HAP-1 (cell line): ENCODE results near the gene FBXO24.
"Not testable (repeated sequence)": the region's sequence is repeated elsewhere in the genome, so short reads cannot be mapped to it uniquely, and the experiment has no call there.

ENCODE experiments used
- DNase-seq, 2 experiments: peaks; one replicate each; pipeline ENCODE4 v3.0.0-alpha.2; 2016 to 2020; ENCODE audit warnings: low spot score in 2 of 2
- H3K27me3 ChIP-seq: fragments of 250-450 bp; sonication (Bioruptor Pico); 2 replicates; pipeline ENCODE4 v1.5.1; 2020; ENCODE audit warnings: low read depth, mild to moderate bottlenecking, moderate library complexity
- H3K36me3 ChIP-seq: fragments of 250-450 bp; sonication (Bioruptor Pico); replicated peaks from 2 replicates; pipeline ENCODE4 v1.5.1; 2020; ENCODE audit warnings: mild to moderate bottlenecking
- H3K4me1 ChIP-seq: fragments of 250-450 bp; sonication (Bioruptor Pico); 2 replicates; pipeline ENCODE4 v1.5.1; 2020; ENCODE audit warnings: mild to moderate bottlenecking
- H3K4me3 ChIP-seq: fragments of 250-450 bp; sonication (Bioruptor Pico); 2 replicates; pipeline ENCODE4 v1.5.1; 2020; ENCODE audit warnings: mild to moderate bottlenecking, moderate library complexity
- H3K9me3 ChIP-seq: fragments of 250-450 bp; sonication (Bioruptor Pico); 2 replicates; pipeline ENCODE4 v1.5.1; 2020; ENCODE audit warnings: mild to moderate bottlenecking, moderate library complexity
- in situ Hi-C: fragments of 300-500 bp; cut with MboI; formaldehyde crosslinking; loops from 3 replicates; pipeline ENCODE4 v1.14.3; 2020; ENCODE audit warnings: low sequenced_read_pairs, inconsistent platforms, mixed read lengths

The FBXO24 gene

GRCh38 chr7:100546129-100546925 lies 39.8 kb upstream of the FBXO24 start:
- no peak for DNase-seq
- in situ Hi-C loops = no loop called here
- Histone ChIP-seq H3K36me3 (peaks cover 8% of the 10 kb centered on the region), H3K9me3 (no peaks in the 10 kb centered on the region), H3K4me1 (peaks cover 15% of the 10 kb centered on the region), H3K4me3 (no peak overlapping the region), H3K27me3 (no peaks in the 10 kb centered on the region)

- Histone ChIP-seq H3K4me3 (no peak overlapping the region), H3K36me3 (peaks cover 8% of the 10 kb centered on the region), H3K9me3 (no peaks in the 10 kb centered on the region), H3K4me1 (peaks cover 11% of the 10 kb centered on the region), H3K27me3 (no peaks in the 10 kb centered on the region)
- in situ Hi-C loops = no loop called here
- DNase-seq = no peak
Observed at GRCh38 chr7:100546926-100547800, 39.0 kb upstream of the FBXO24 start.

GRCh38 chr7:100547872-100548271 lies 38.3 kb upstream of the FBXO24 start:
- H3K27me3 ChIP-seq = no peaks in the 10 kb centered on the region
- no peak for DNase-seq
- no peaks in the 10 kb centered on the region for H3K9me3 ChIP-seq
- peaks cover 8% of the 10 kb centered on the region for H3K4me1 ChIP-seq
- H3K36me3 ChIP-seq = peaks cover 8% of the 10 kb centered on the region
- no peak overlapping the region for H3K4me3 ChIP-seq
- in situ Hi-C loops = no loop called here

- in situ Hi-C loops, H3K9me3 ChIP-seq, H3K4me3 ChIP-seq, H3K27me3 ChIP-seq, DNase-seq, H3K4me1 ChIP-seq, H3K36me3 ChIP-seq: not testable (repeated sequence)
Observed at GRCh38 chr7:100548446-100548845, 37.7 kb upstream of the FBXO24 start.

- Histone ChIP-seq H3K9me3 (no peaks in the 10 kb centered on the region), H3K4me3 (no peak overlapping the region), H3K36me3 (peaks cover 18% of the 10 kb centered on the region), H3K4me1 (no peaks in the 10 kb centered on the region), H3K27me3 (no peaks in the 10 kb centered on the region)
- in situ Hi-C loops = no loop called here
- no peak for DNase-seq
Observed at GRCh38 chr7:100552532-100552931, 33.6 kb upstream of the FBXO24 start.

- H3K36me3 ChIP-seq = peaks cover 18% of the 10 kb centered on the region
- in situ Hi-C loops = no loop called here
- H3K9me3 ChIP-seq = no peaks in the 10 kb centered on the region
- no peaks in the 10 kb centered on the region for H3K4me1 ChIP-seq
- H3K4me3 ChIP-seq = no peak overlapping the region
- no peak for DNase-seq
- no peaks in the 10 kb centered on the region for H3K27me3 ChIP-seq
Observed at GRCh38 chr7:100553032-100553431, 33.1 kb upstream of the FBXO24 start.

GRCh38 chr7:100555701-100556100 lies 30.4 kb upstream of the FBXO24 start:
- in situ Hi-C loops = no loop called here
- Histone ChIP-seq H3K36me3 (peaks cover 13% of the 10 kb centered on the region), H3K27me3 (no peaks in the 10 kb centered on the region), H3K4me1 (no peaks in the 10 kb centered on the region), H3K9me3 (no peaks in the 10 kb centered on the region), H3K4me3 (no peak overlapping the region)
- DNase-seq = no peak

GRCh38 chr7:100556541-100556940 lies 29.6 kb upstream of the FBXO24 start:
- no peak for DNase-seq
- Histone ChIP-seq H3K4me3 (no peak overlapping the region), H3K27me3 (no peaks in the 10 kb centered on the region), H3K9me3 (no peaks in the 10 kb centered on the region), H3K36me3 (peaks cover 13% of the 10 kb centered on the region), H3K4me1 (no peaks in the 10 kb centered on the region)
- in situ Hi-C loops = no loop called here

GRCh38 chr7:100559127-100559526 lies 27.0 kb upstream of the FBXO24 start:
- Histone ChIP-seq H3K36me3 (peaks cover 16% of the 10 kb centered on the region), H3K9me3 (no peaks in the 10 kb centered on the region), H3K4me3 (no peak overlapping the region), H3K4me1 (no peaks in the 10 kb centered on the region), H3K27me3 (no peaks in the 10 kb centered on the region)
- DNase-seq = no peak
- in situ Hi-C loops = no loop called here

GRCh38 chr7:100561491-100562194 lies 24.5 kb upstream of the FBXO24 start:
- Histone ChIP-seq H3K27me3 (no peaks in the 10 kb centered on the region), H3K9me3 (no peaks in the 10 kb centered on the region), H3K4me1 (no peaks in the 10 kb centered on the region), H3K4me3 (no peak overlapping the region), H3K36me3 (0 out of 2 replicates have a peak, but pooled peaks cover 6% of the 10 kb centered on the region)
- no peak for DNase-seq
- in situ Hi-C loops = loop anchor here (10.0 kb wide), 1 partner anchor 97 kb away; the partner anchor contains the start of gene SPACDR

GRCh38 chr7:100562195-100563099 lies 23.7 kb upstream of the FBXO24 start:
- in situ Hi-C loops = loop anchor here (10.0 kb wide), 1 partner anchor 98 kb away; the partner anchor contains the start of gene SPACDR
- H3K4me1 ChIP-seq = no peaks in the 10 kb centered on the region

GRCh38 chr7:100563100-100563564 lies 23.0 kb upstream of the FBXO24 start:
- Histone ChIP-seq H3K36me3 (0 out of 2 replicates have a peak, but pooled peaks cover 6% of the 10 kb centered on the region), H3K27me3 (no peaks in the 10 kb centered on the region), H3K9me3 (no peaks in the 10 kb centered on the region), H3K4me3 (no peak overlapping the region), H3K4me1 (no peaks in the 10 kb centered on the region)
- no peak for DNase-seq
- in situ Hi-C loops = loop anchor here (10.0 kb wide), 1 partner anchor 98 kb away; the partner anchor contains the start of gene SPACDR

More at GRCh38 chr7:100562195-100563099, 23.7 kb upstream of the FBXO24 start:
- Histone ChIP-seq H3K9me3 (no peaks in the 10 kb centered on the region), H3K27me3 (no peaks in the 10 kb centered on the region), H3K4me3 (no peak overlapping the region), H3K36me3 (0 out of 2 replicates have a peak, but pooled peaks cover 6% of the 10 kb centered on the region)
- DNase-seq = no peak
